Measurements from ENCODE around the gene SYNE2. TPM values are rescaled to one million over a fixed set of nuclear protein-coding genes. Genes with fewer than 3 reads are reported as not detected.

The SYNE2 gene
- total and polyA plus RNA-seq, 12 donors, result 43.6 to 205 (median 103) TPM

DNA sequence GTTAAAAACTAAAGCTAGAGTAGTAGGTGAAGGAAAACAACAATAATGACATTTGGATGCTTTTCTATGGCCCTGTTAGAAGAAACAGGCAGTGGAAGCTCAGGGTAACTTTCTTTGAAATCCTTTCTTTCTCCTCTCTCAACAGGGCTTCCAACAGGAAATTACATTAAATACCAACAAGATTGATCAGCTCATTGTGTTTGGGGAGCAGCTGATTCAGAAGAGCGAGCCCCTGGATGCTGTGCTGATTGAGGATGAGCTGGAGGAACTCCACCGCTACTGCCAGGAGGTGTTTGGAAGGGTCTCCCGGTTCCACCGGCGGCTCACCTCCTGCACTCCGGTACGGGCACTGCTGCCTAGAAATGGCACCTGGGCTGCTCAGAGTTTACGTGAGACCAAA lies 359.9 kb downstream of the SYNE2 start:
- Histone ChIP-seq H3K9me3 (no peaks in the 10 kb centered on the region), H3K36me3 (peaks cover 0 to 99% (median 35%) of the 10 kb centered on the region in 9 donors), H3K4me3 (no peak overlapping the region), H3K27me3 (no peaks in the 10 kb centered on the region), H3K4me1 (peaks cover 0 to 63% (median 31%) of the 10 kb centered on the region in 9 donors), H3K27ac (peak overlapping the region in 3 of 10 donors; percentile 47 to 81 (median 51))
- intact Hi-C loops (cut with DNase I), result no loop called here
- no peak for DNase-seq
- no peak for ATAC-seq
- 97 to 98% methylated on average over 8 of the region's 8 CpGs for WGBS, 2 donors
- TF ChIP-seq, protein P1, sequence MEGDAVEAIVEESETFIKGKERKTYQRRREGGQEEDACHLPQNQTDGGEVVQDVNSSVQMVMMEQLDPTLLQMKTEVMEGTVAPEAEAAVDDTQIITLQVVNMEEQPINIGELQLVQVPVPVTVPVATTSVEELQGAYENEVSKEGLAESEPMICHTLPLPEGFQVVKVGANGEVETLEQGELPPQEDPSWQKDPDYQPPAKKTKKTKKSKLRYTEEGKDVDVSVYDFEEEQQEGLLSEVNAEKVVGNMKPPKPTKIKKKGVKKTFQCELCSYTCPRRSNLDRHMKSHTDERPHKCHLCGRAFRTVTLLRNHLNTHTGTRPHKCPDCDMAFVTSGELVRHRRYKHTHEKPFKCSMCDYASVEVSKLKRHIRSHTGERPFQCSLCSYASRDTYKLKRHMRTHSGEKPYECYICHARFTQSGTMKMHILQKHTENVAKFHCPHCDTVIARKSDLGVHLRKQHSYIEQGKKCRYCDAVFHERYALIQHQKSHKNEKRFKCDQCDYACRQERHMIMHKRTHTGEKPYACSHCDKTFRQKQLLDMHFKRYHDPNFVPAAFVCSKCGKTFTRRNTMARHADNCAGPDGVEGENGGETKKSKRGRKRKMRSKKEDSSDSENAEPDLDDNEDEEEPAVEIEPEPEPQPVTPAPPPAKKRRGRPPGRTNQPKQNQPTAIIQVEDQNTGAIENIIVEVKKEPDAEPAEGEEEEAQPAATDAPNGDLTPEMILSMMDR (IDR thresholded peaks at IDR 0.05), result no peak

DNA sequence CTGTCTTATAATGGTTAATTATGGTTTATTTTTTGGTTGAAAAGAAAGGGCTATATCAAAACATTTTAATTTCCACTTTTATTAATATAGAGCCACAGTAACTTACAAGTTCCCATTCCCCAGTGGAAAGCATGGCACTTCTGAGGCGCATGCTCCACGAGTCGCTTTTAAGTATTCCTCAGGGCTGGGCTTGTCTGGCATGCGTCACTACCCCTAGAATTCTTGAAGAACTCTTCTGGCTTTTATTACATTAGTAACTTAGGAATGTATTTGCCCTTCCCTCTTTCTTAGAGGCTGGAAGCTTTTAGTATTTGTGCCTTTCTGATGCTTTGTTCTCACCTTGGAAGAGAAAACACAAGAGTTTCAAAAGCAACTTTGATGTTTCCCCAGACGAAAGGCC lies 360.3 kb downstream of the SYNE2 start:
- 88 to 89% methylated on average over 5 of the region's 5 CpGs for WGBS, 2 donors
- TF ChIP-seq, protein P1 (IDR thresholded peaks at IDR 0.05), result no peak
- Histone ChIP-seq H3K36me3 (peaks cover 0 to 100% (median 35%) of the 10 kb centered on the region in 9 donors), H3K4me3 (no peak overlapping the region), H3K4me1 (peaks cover 0 to 67% (median 31%) of the 10 kb centered on the region in 9 donors), H3K27ac (peak overlapping the region in 5 of 10 donors; percentile 28 to 81 (median 51)), H3K9me3 (no peaks in the 10 kb centered on the region), H3K27me3 (no peaks in the 10 kb centered on the region)
- intact Hi-C loops (cut with DNase I), result no loop called here
- no peak for ATAC-seq
- DNase-seq, result no peak

DNA sequence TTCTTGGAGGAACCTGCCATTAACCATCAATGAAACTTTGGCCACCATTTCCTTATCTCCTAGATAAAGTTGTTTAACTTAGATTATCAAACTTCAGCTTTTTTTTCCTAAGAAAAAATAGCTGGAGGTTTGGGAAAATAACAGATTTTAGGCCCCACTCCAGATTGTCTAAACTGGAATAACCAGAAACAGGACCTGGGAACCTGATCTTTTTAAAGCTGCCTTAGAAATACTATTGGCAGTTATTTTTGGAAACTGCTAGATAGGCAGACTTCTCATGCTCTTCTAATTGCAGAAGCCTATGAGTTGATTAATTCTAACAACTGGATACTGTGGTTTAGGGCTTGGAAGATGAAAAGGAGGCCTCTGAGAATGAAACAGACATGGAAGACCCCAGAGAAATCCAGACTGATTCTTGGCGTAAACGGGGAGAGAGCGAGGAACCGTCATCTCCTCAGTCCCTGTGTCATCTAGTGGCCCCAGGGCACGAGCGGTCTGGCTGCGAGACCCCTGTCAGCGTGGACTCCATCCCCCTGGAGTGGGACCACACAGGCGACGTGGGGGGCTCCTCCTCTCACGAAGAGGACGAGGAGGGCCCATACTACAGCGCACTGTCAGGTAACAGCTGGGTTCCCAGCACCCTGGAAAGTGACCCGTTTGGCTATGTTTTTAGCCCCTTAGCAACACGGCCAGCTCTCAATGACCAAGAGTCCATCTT lies 361.2 kb downstream of the SYNE2 start:
- 73 to 80% methylated on average over 15 of the region's 15 CpGs for WGBS, 2 donors

DNA sequence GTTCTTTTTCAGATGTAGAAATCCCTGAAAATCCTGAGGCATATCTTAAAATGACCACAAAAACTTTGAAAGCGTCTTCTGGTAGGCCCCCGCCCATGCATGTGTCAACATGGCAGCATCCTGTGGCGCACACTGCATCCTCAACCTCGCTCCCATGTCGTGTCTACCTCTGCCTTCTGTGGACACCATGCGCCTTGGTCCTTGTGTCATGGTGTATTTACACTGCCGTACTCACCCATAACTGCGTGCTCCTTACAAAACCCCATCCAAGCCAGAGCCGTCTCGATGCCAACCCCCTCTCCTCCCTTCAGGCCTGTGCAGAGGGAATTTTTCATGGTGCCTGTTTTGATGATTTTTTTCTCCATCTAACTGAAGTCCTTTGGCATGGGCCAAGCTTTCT lies 362.5 kb downstream of the SYNE2 start:
- H3K4me3 ChIP-seq, result peak overlapping the region in 6 of 10 donors; percentile 29 to 46 (median 34)
- peaks cover 4 to 70% (median 25%) of the 10 kb centered on the region in 9 donors for H3K4me1 ChIP-seq
- no peak for DNase-seq
- peaks cover 0 to 100% (median 45%) of the 10 kb centered on the region in 9 donors for H3K36me3 ChIP-seq
- H3K27ac ChIP-seq, result peak overlapping the region in 7 of 10 donors; percentile 8 to 81 (median 51)
- TF ChIP-seq, protein P1 (IDR thresholded peaks at IDR 0.05), result no peak
- WGBS, 2 donors, result 93 to 95% methylated on average over 10 of the region's 10 CpGs
- ATAC-seq, result no peak
- intact Hi-C loops (cut with DNase I), result no loop called here
- no peaks in the 10 kb centered on the region for H3K9me3 ChIP-seq
- no peaks in the 10 kb centered on the region for H3K27me3 ChIP-seq

More for the DNA sequence above, 361.2 kb downstream of the SYNE2 start:
- Histone ChIP-seq H3K36me3 (peaks cover 0 to 100% (median 35%) of the 10 kb centered on the region in 9 donors), H3K4me1 (peaks cover 0 to 70% (median 28%) of the 10 kb centered on the region in 9 donors), H3K9me3 (no peaks in the 10 kb centered on the region), H3K27ac (peak overlapping the region in 9 of 10 donors; percentile 29 to 81 (median 64)), H3K4me3 (peak overlapping the region in 8 of 10 donors; percentile 13 to 46 (median 32)), H3K27me3 (no peaks in the 10 kb centered on the region)
- intact Hi-C loops (cut with DNase I), result no loop called here
- no peak for DNase-seq
- ATAC-seq, result peak in 2 of 8 donors; percentile 28 to 39
- TF ChIP-seq, protein P1 (IDR thresholded peaks at IDR 0.05), result no peak
